ENCODE results near the gene ABHD15.

Gene ABHD15

DNA sequence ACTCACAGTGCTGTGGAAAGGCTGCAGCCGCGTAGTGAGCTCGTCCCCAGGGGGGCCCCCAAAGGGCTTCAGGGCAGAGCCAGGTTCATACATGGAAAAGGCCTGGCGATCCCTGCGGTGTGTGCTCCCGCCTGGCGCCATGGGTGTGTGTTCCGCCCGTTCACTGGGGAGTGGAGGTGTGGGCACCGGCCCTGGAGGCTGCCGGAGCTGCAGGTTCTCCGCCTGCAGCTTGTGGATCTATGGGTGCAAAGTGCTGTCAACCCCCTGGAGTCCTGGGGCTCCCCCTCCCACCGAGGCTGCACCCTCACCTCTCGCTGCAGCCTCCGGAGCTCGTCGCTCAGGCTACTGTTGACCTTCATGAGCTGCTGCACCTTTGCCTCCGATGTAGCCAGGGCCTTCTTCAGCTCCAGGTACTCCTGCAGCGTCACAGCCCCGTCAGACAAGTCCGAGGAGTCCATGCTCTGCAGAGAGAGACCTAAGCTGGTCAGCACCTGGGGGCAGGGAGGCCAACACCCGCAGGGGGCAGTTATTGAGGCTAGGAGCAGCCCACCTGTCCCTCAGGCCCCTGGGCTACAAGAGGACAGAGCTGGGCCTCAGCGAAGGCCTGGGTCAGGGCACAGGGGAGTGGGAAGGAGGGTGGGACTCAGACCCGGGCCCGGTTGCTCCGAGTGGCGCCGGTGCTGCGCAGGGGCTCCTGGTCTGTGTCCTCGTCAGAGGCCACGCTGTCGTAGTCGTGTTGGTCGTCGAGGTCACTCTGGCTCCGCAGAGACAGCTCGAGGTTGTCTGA lies 9.6 kb upstream of the ABHD15 start:
- H3K4me3 ChIP-seq (ENCODE audit: low read depth, low read length), result no peak overlapping the region
- no peak for DNase-seq (ENCODE audit: low read depth)
- TF ChIP-seq, protein P1, sequence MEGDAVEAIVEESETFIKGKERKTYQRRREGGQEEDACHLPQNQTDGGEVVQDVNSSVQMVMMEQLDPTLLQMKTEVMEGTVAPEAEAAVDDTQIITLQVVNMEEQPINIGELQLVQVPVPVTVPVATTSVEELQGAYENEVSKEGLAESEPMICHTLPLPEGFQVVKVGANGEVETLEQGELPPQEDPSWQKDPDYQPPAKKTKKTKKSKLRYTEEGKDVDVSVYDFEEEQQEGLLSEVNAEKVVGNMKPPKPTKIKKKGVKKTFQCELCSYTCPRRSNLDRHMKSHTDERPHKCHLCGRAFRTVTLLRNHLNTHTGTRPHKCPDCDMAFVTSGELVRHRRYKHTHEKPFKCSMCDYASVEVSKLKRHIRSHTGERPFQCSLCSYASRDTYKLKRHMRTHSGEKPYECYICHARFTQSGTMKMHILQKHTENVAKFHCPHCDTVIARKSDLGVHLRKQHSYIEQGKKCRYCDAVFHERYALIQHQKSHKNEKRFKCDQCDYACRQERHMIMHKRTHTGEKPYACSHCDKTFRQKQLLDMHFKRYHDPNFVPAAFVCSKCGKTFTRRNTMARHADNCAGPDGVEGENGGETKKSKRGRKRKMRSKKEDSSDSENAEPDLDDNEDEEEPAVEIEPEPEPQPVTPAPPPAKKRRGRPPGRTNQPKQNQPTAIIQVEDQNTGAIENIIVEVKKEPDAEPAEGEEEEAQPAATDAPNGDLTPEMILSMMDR (IDR thresholded peaks at IDR 0.05; ENCODE audit: low read depth, low read length), result no peak
- TF ChIP-seq POLR2A (IDR thresholded peaks at IDR 0.05; ENCODE audit: extremely low read depth, insufficient read length) (no peak), MYC (IDR thresholded peaks at IDR 0.05; ENCODE audit: low read depth, low read length) (no peak)
- TF ChIP-seq, protein P2, sequence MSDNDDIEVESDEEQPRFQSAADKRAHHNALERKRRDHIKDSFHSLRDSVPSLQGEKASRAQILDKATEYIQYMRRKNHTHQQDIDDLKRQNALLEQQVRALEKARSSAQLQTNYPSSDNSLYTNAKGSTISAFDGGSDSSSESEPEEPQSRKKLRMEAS (IDR thresholded peaks at IDR 0.05; ENCODE audit: low read depth, low read length), result no peak

DNA sequence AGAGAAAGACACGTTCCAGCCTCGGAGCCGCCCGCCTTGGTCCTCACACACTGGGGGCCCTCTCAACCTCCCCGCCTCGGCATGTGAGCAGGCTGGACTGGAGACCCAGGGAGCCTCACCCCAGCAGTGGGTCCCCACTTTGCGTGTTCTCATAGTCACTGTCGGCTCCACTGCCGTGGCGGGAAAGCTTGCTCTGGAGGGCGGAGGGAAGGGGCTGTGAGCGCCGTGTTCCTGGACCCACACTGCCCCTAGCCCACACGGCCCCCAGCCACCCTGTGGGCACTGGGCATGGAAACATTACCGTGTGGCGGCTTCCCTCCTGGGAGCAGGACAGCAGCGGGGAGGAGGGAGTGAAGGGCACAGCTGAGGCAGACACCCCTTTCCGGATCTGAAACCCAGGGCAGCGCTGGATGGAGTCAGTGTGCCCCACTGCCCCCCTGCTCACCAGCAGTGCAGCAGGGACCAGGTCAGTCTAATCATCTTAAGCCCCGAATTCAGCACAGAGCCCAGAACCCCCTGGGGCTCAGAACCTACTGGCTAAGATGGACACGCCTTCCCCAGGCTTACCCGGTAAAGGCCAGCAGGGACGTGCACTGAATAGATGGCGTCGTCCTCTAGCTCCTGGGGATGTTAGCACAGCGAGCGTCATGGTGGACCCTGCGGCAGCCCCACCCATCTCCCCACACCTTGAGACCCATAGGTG lies 8.8 kb upstream of the ABHD15 start:
- DNase-seq (ENCODE audit: low read depth), result no peak
- TF ChIP-seq, protein P1 (IDR thresholded peaks at IDR 0.05; ENCODE audit: low read depth, low read length), result no peak
- TF ChIP-seq, protein P2 (IDR thresholded peaks at IDR 0.05; ENCODE audit: low read depth, low read length), result no peak
- TF ChIP-seq MYC (IDR thresholded peaks at IDR 0.05; ENCODE audit: low read depth, low read length) (no peak), POLR2A (IDR thresholded peaks at IDR 0.05; ENCODE audit: extremely low read depth, insufficient read length) (no peak)
- H3K4me3 ChIP-seq (ENCODE audit: low read depth, low read length), result no peak overlapping the region

DNA sequence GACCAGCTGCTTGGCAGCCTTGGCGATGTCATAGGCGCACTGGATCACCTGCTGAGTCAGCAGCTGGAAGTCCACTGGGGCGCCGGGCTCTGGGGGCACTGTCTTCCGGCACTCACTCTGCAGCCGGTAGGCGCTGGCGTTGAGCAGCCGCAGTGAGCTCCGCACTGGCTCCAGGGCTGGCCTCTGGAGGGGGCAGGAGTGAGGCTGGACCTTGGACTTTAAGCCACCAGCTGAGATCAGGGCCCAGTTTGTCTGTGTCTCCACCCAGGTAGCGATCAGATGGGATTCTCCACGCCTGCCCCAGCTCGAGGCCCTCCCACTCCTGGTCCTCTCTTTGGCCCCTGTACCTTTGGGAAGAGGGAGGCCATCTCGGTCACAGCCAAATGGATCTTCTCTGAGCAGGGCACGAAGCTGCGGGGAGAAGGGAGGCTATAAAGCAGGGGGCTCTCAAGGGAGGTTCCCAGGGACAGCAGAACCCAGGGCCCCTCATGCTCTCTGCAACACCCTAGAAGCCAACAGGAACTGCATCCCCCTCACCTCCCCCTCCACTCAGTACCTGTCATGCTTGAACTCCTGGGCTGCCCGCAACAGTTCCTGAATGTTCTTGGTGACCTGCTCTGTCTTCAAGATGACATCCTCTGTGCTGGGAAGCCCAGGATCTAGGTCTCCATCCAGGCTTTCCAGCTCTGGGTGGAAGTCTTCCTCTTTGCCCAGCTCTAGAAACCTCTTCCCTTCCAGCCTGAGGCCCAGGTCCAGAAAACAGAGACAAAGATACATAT lies 8.1 kb upstream of the ABHD15 start:
- H3K4me3 ChIP-seq (ENCODE audit: low read depth, low read length), result no peak overlapping the region
- DNase-seq (ENCODE audit: low read depth), result no peak
- TF ChIP-seq, protein P2 (IDR thresholded peaks at IDR 0.05; ENCODE audit: low read depth, low read length), result no peak
- no peak for TF ChIP-seq POLR2A (IDR thresholded peaks at IDR 0.05; ENCODE audit: extremely low read depth, insufficient read length)
- TF ChIP-seq, protein P1 (IDR thresholded peaks at IDR 0.05; ENCODE audit: low read depth, low read length), result no peak
- no peak for TF ChIP-seq MYC (IDR thresholded peaks at IDR 0.05; ENCODE audit: low read depth, low read length)

DNA sequence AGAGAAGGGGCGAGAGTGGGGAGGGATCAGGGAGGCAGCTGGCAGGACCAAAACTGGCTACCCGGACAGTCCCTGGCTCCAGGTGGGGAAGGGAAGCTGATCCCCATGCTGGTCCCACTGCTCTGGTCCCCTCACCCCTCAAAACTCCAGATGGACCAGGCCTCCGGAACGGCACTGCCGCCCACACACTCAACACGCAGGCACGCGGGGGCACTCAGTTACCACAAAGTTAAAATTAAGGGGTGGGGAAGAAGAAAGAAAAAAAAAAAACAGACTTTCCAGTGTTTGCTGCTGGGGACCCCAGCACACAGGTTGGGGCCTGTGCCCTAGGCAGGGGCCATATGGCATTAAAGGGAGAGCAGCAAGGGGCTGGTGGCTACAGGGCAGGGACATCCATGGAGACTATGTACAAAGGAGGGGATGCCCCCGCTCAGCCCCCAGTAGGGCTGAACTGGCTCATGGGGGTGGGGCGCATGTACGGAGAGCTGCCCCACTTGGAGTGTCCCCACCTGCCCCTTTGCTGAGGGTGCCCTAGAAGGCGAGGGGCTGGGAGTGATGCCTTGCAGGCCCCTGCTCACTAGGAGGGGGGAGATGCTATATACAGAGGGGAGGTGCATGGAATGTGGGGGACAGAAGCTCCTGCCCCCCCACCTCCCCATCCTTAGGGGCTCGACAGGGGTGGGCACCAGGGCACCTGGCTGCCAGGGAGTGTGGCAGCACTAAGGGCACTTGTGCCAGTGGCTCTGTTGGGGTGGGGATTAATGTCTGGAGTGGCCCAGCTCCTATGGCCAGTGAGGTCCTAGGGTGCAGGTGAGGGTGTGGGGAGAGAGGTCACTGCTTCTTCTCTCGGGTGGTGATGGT lies 7.3 kb upstream of the ABHD15 start:
- TF ChIP-seq MYC (IDR thresholded peaks at IDR 0.05; ENCODE audit: low read depth, low read length) (no peak), POLR2A (IDR thresholded peaks at IDR 0.05; ENCODE audit: extremely low read depth, insufficient read length) (no peak)
- TF ChIP-seq, protein P2 (IDR thresholded peaks at IDR 0.05; ENCODE audit: low read depth, low read length), result no peak
- TF ChIP-seq, protein P1 (IDR thresholded peaks at IDR 0.05; ENCODE audit: low read depth, low read length), result no peak

DNA sequence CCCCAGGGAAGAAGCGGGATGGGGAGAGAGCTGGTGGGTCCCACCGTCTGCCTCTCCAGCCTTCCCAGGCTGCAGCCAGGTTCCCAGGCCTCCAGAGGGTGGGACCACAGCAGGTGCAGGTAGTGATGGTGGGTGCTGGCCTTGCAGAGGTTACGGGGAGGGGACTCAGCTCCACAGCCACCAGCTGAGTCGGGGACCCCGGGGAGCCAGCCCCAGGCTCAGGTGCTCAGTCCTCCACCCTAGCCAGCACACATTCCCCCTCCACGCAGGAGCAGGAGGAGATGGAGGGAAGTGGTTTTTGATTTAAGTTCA lies 6.7 kb upstream of the ABHD15 start:
- DNase-seq (ENCODE audit: low read depth), result no peak
- H3K4me3 ChIP-seq (ENCODE audit: low read depth, low read length), result no peak overlapping the region
- no peak for TF ChIP-seq MYC (IDR thresholded peaks at IDR 0.05; ENCODE audit: low read depth, low read length)
- TF ChIP-seq, protein P2 (IDR thresholded peaks at IDR 0.05; ENCODE audit: low read depth, low read length), result no peak
- TF ChIP-seq, protein P1 (IDR thresholded peaks at IDR 0.05; ENCODE audit: low read depth, low read length), result no peak

More for the DNA sequence above, 7.3 kb upstream of the ABHD15 start:
- H3K4me3 ChIP-seq (ENCODE audit: low read depth, low read length), result no peak overlapping the region
- DNase-seq (ENCODE audit: low read depth), result no peak
